NOMO-1 (cell line): ENCODE data around the gene NDUFC2.
"Not testable (repeated sequence)": the region's sequence is repeated elsewhere in the genome, so short reads cannot be mapped to it uniquely, and the experiment has no call there.

ENCODE experiments used
- DNase-seq, 2 experiments: peaks; one replicate each; lab custom pipeline; 2025; ENCODE audit not compliant: unreplicated experiment in 2 of 2; lab: John Stamatoyannopoulos, UW

NDUFC2 gene

GRCh38 chr11:78080818-78081495 is 1.3 kb upstream of the NDUFC2 start:
- peak; percentile 49 to 61 for DNase-seq

- no peak for DNase-seq
Measured at GRCh38 chr11:78080084-78080817, 589 bp upstream of the NDUFC2 start.

GRCh38 chr11:78078218-78079167 is 1.2 kb downstream of the NDUFC2 start:
- DNase-seq, result peak in 1 of 2 experiments; percentile 17

- not testable (repeated sequence) for DNase-seq
Measured at GRCh38 chr11:78077592-78077991, 2.1 kb downstream of the NDUFC2 start.

- no peak for DNase-seq
Measured at GRCh38 chr11:78076733-78077403, 2.8 kb downstream of the NDUFC2 start.

- DNase-seq, result no peak
Measured at GRCh38 chr11:78074756-78075155, 4.9 kb downstream of the NDUFC2 start.

GRCh38 chr11:78072455-78072854 is 7.2 kb downstream of the NDUFC2 start:
- no peak for DNase-seq

- DNase-seq, result no peak
Measured at GRCh38 chr11:78071717-78072116, 7.9 kb downstream of the NDUFC2 start.

- no peak for DNase-seq
Measured at GRCh38 chr11:78070621-78071020, 9.0 kb downstream of the NDUFC2 start.

GRCh38 chr11:78069465-78069864 is 10.2 kb downstream of the NDUFC2 start:
- DNase-seq, result no peak

- DNase-seq, result no peak
Measured at GRCh38 chr11:78067704-78068103, 12.0 kb downstream of the NDUFC2 start.

- peak in 1 of 2 experiments; percentile 27 for DNase-seq
Measured at GRCh38 chr11:78066471-78066870, 13.2 kb downstream of the NDUFC2 start.

- DNase-seq, result no peak
Measured at GRCh38 chr11:78065203-78065602, 14.5 kb downstream of the NDUFC2 start.

GRCh38 chr11:78063440-78064181 is 16.1 kb downstream of the NDUFC2 start, which contains the start of gene THRSP:
THRSP (plus strand) TSS chr11:78063861; CDS start chr11:78063882, 21 bp downstream.
- DNase-seq, result no peak

- no peak for DNase-seq
Measured at GRCh38 chr11:78062671-78063070, 17.0 kb downstream of the NDUFC2 start.

GRCh38 chr11:78061921-78062311 is 17.7 kb downstream of the NDUFC2 start:
- no peak for DNase-seq

GRCh38 chr11:78061088-78061920 is 18.4 kb downstream of the NDUFC2 start:
- no peak for DNase-seq

GRCh38 chr11:78060533-78060932 is 19.1 kb downstream of the NDUFC2 start:
- no peak for DNase-seq

GRCh38 chr11:78059749-78060328 is 19.8 kb downstream of the NDUFC2 start:
- DNase-seq, result not testable (repeated sequence)
